ENCODE results near the gene BMP8A. TPM values are rescaled to one million over a fixed set of nuclear protein-coding genes. Genes with fewer than 3 reads are reported as not detected.

The BMP8A gene
- total RNA-seq, 2 donors from 2014 or later = 5.4 to 9.4 TPM

DNA sequence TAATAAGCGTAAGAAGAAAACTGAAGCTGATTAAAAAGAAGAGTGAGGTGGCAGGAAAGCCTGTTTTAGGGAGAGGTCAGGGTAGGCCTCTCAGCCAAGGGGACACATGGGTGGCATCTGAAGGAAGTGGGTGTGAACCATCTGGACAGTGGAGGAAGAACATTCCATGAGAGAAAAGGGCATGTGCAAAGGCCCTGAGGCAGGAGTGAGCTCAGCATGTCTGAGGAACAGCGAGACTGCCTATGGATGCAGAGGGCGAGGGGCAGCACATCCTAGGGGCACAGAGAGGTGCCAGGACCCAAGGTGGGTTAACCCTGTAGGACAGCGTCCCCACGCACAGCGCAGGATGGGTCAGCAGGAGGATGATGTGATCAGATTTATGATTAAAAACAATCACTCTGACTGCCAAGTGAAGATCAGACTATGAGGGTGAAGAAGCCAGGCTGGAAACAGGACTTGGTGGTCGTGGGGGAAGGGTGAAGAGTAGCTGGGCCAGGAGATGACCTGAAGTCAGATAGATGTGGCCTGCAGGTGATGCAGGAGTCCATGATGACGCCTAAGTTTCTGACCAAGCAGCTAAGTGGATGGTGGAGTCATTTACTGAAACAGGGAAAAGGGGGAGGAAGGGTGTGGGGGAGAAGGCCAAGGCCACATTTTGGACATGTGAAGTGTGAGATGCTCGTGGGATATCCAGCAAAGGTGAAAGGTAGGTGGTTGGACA is 47.3 kb downstream of the BMP8A start:
- intact Hi-C loops (cut with DNase I) = loop anchor here (10.0 kb wide), 2 partner anchors 274 to 674 kb away; no protein-coding TSS in a partner anchor
- no peak overlapping the region for H3K27ac ChIP-seq
- WGBS = 88% methylated on average over 9 of the region's 9 CpGs
- H3K4me1 ChIP-seq (replicated peaks) = no peaks in the 10 kb centered on the region
- H3K4me3 ChIP-seq = no peak overlapping the region
- no peak for TF ChIP-seq POLR2A (IDR thresholded peaks at IDR 0.05)
- TF ChIP-seq CTCF (IDR thresholded peaks at IDR 0.05) = no peak
- TF ChIP-seq POLR2AphosphoS5 (IDR thresholded peaks at IDR 0.05) = no peak
- no peaks in the 10 kb centered on the region for H3K27me3 ChIP-seq (replicated peaks; ENCODE audit: insufficient read depth)
- no peaks in the 10 kb centered on the region for H3K36me3 ChIP-seq
- DNase-seq (ENCODE audit: low spot score) = no peak
- no peaks in the 10 kb centered on the region for H3K9me3 ChIP-seq

DNA sequence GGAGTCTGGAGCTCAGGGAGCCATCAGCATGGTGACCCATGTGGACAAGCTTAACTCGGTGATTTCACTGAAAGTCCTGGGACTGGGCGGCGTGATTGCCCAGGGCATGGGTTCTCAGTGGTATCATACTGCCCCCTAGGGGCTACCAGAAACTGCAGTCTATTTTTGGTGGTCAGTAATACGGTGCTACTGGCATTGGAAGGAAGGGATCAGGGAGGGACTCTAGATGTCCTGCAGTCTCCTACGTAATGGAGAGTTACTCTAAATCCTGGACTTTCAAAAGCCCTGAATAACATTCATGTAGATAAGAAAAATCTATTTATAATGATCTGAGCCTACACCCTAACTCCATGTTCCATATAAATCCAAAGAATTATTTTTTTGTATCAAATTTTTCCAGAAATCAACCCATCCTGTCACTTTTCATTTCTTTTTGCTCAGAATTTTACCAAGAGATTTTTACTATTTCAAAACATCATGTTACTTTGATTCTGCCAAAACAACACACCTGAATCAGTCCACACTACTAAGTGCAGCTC is 47.9 kb downstream of the BMP8A start:
- no peak for TF ChIP-seq POLR2A (IDR thresholded peaks at IDR 0.05)
- TF ChIP-seq CTCF (IDR thresholded peaks at IDR 0.05) = peak; percentile 75 to 94 (median 88)
- peak; percentile 73 for TF ChIP-seq POLR2AphosphoS5 (IDR thresholded peaks at IDR 0.05)
- peak; percentile 68 for DNase-seq (ENCODE audit: low spot score)
- Histone ChIP-seq H3K4me3 (no peak overlapping the region), H3K36me3 (no peaks in the 10 kb centered on the region), H3K9me3 (no peaks in the 10 kb centered on the region), H3K4me1 (replicated peaks) (no peaks in the 10 kb centered on the region), H3K27me3 (replicated peaks; ENCODE audit: insufficient read depth) (no peaks in the 10 kb centered on the region), H3K27ac (no peak overlapping the region)
- WGBS = 3% methylated on average over 5 of the region's 5 CpGs
- intact Hi-C loops (cut with DNase I) = loop anchor here (10.0 kb wide), 2 partner anchors 275 to 675 kb away; no protein-coding TSS in a partner anchor

- 75% methylated on average over 13 of the region's 13 CpGs for WGBS
- Histone ChIP-seq H3K4me3 (no peak overlapping the region), H3K4me1 (replicated peaks) (no peaks in the 10 kb centered on the region), H3K27me3 (replicated peaks; ENCODE audit: insufficient read depth) (no peaks in the 10 kb centered on the region), H3K36me3 (no peaks in the 10 kb centered on the region), H3K27ac (no peak overlapping the region), H3K9me3 (no peaks in the 10 kb centered on the region)
- intact Hi-C loops (cut with DNase I) = loop anchor here (5.0 kb wide), 1 partner anchor 443 kb away; no protein-coding TSS in a partner anchor
- DNase-seq (ENCODE audit: low spot score) = no peak
- TF ChIP-seq CTCF (IDR thresholded peaks at IDR 0.05) (no peak), POLR2AphosphoS5 (IDR thresholded peaks at IDR 0.05) (no peak), POLR2A (IDR thresholded peaks at IDR 0.05) (no peak)
Measured at GRCh38 chr1:39540504-39541031, 49.1 kb downstream of the BMP8A start.

GRCh38 chr1:39542924-39543323 is 51.5 kb downstream of the BMP8A start:
- Histone ChIP-seq H3K4me3 (no peak overlapping the region), H3K27ac (no peak overlapping the region), H3K9me3 (no peaks in the 10 kb centered on the region), H3K4me1 (replicated peaks) (no peaks in the 10 kb centered on the region), H3K27me3 (replicated peaks; ENCODE audit: insufficient read depth) (no peaks in the 10 kb centered on the region), H3K36me3 (no peaks in the 10 kb centered on the region)
- 97% methylated on average over 5 of the region's 5 CpGs for WGBS
- no peak for DNase-seq (ENCODE audit: low spot score)
- TF ChIP-seq POLR2AphosphoS5 (IDR thresholded peaks at IDR 0.05) (no peak), POLR2A (IDR thresholded peaks at IDR 0.05) (no peak), CTCF (IDR thresholded peaks at IDR 0.05) (no peak)
- intact Hi-C loops (cut with DNase I) = loop anchor here (5.0 kb wide), 1 partner anchor 446 kb away; no protein-coding TSS in a partner anchor
